B cell (primary cell): ENCODE data around the gene PAPSS2. TPM values are rescaled to one million over a fixed set of nuclear protein-coding genes. Genes with fewer than 3 reads are reported as not detected.

Experiments
- ATAC-seq: fragments of 200-7000 bp; cut with Tn5 transposase; one replicate; pipeline ENCODE4 v1.10.0; 2021; ENCODE audit warnings: low read depth, mild to moderate bottlenecking, moderate number of reproducible peaks, moderate library complexity
- CTCF ChIA-PET: fragments of 350-600 bp; sonication (Branson Sonifier 250); formaldehyde crosslinking; loops from one replicate; lab custom pipeline; 2021; ENCODE audit warnings: antibody characterized with exemption, inconsistent platforms; lab: Charles Lee
- POLR2A ChIA-PET: fragments of 350-600 bp; sonication (Branson Sonifier 250); formaldehyde crosslinking; loops from one replicate; lab custom pipeline; 2021; ENCODE audit warnings: antibody characterized with exemption; lab: Charles Lee
- DNase-seq: peaks from one replicate; pipeline ENCODE4 v3.0.0; 2013
- H2AFZ ChIP-seq: 2 replicates; pipeline ENCODE4 v1.6.1; 2012; ENCODE audit warnings: mild to moderate bottlenecking, low read depth, low read length; ENCODE audit not compliant: insufficient read depth, poor library complexity, severe bottlenecking
- H3K27ac ChIP-seq, 2 donors: 1 replicate in 1 of 2; 2 replicates in 1 of 2; pipeline ENCODE4 v1.5.1; 2012 to 2013; ENCODE audit warnings: low read length in 2 of 2, mild to moderate bottlenecking in 2 of 2, moderate library complexity in 1 of 2
- H3K27me3 ChIP-seq, 4 experiments: fragments of 200-600 bp in 1 of 4; sonication (generic) in 1 of 4; replicated peaks in 1 of 4; 1 replicate in 2 of 4; 2 replicates in 2 of 4; pipeline versions ENCODE4 v1.6.1 to v1.7.0; 2013 to 2016; ENCODE audit warnings: low read length in 3 of 4, mild to moderate bottlenecking in 2 of 4, mixed read lengths in 1 of 4, moderate library complexity in 1 of 4; ENCODE audit not compliant: insufficient read depth in 4 of 4, control insufficient read depth in 3 of 4; ENCODE audit errors: control extremely low read depth in 1 of 4
- H3K36me3 ChIP-seq, 2 experiments: replicated peaks in 1 of 2; 1 replicate in 1 of 2; 2 replicates in 1 of 2; pipeline versions ENCODE4 v1.6.1 to v1.7.1; 2013; ENCODE audit warnings: low read length in 1 of 2; ENCODE audit not compliant: insufficient read depth in 2 of 2, control insufficient read depth in 1 of 2; ENCODE audit errors: control extremely low read depth in 1 of 2, extremely low read depth in 1 of 2
- H3K4me1 ChIP-seq, 2 donors: fragments of 200-600 bp in 1 of 2; sonication (generic) in 1 of 2; 1 replicate in 1 of 2; 2 replicates in 1 of 2; pipeline versions ENCODE4 v1.5.1 to v1.6.1; 2013 to 2017; ENCODE audit warnings: low read length in 2 of 2; ENCODE audit not compliant: control insufficient read depth in 2 of 2, insufficient read depth in 2 of 2
- H3K4me2 ChIP-seq: replicated peaks from 2 replicates; pipeline ENCODE3; 2012; ENCODE audit warnings: mild to moderate bottlenecking, low read depth, low read length; ENCODE audit not compliant: poor library complexity, severe bottlenecking
- H3K4me3 ChIP-seq, 5 experiments: fragments of 200-600 bp in 1 of 5; sonication (generic) in 1 of 5; 1 replicate in 3 of 5; 2 replicates in 2 of 5; pipeline versions ENCODE4 v1.5.1 to v1.7.0; 2011 to 2016; ENCODE audit warnings: low read length in 4 of 5, mild to moderate bottlenecking in 4 of 5, low read depth in 2 of 5, control low read depth in 1 of 5, moderate library complexity in 1 of 5; ENCODE audit not compliant: insufficient read depth in 1 of 5; ENCODE audit errors: control extremely low read depth in 1 of 5, extremely low read depth in 1 of 5
- H3K79me2 ChIP-seq: fragments of 200-600 bp; sonication (generic); one replicate; pipeline ENCODE4 v1.6.0; 2016; ENCODE audit warnings: low read length; ENCODE audit not compliant: control insufficient read depth, insufficient read depth
- H3K9ac ChIP-seq: fragments of 200-600 bp; sonication (generic); 2 replicates; pipeline ENCODE4 v1.6.1; 2017; ENCODE audit warnings: mild to moderate bottlenecking, low read length, moderate library complexity
- H3K9me3 ChIP-seq, 3 donors: one replicate each; pipeline versions ENCODE4 v1.6.1 to v1.7.1; 2013; ENCODE audit warnings: low read length in 2 of 3; ENCODE audit not compliant: control insufficient read depth in 2 of 3, insufficient read depth in 1 of 3; ENCODE audit errors: control extremely low read depth in 1 of 3
- H4K20me1 ChIP-seq: 2 replicates; pipeline ENCODE4 v1.6.0; 2012; ENCODE audit warnings: mild to moderate bottlenecking, low read length; ENCODE audit not compliant: insufficient read depth, control insufficient read depth, poor library complexity, severe bottlenecking
- H3K27ac Mint-ChIP-seq: one replicate; pipeline ENCODE4 v1.8.0; 2021; ENCODE audit warnings: mixed read lengths
- H3K27me3 Mint-ChIP-seq: one replicate; pipeline ENCODE4 v1.8.0; 2021; ENCODE audit warnings: mixed read lengths
- H3K4me1 Mint-ChIP-seq: one replicate; pipeline ENCODE4 v1.8.0; 2021; ENCODE audit warnings: mixed read lengths
- H3K4me3 Mint-ChIP-seq: one replicate; pipeline ENCODE4 v1.8.0; 2021; ENCODE audit warnings: mixed read lengths
- H3K9me3 Mint-ChIP-seq: one replicate; pipeline ENCODE4 v1.8.0; 2022; ENCODE audit warnings: mixed read lengths; ENCODE audit not compliant: insufficient read depth
- EZH2 ChIP-seq: IDR thresholded peaks from 2 replicates; pipeline ENCODE4 v1.6.1; 2012; ENCODE audit warnings: borderline replicate concordance, low read depth, mild to moderate bottlenecking, moderate library complexity, low read length; ENCODE audit not compliant: insufficient read depth, poor library complexity, severe bottlenecking
- WGBS: methylation state at CpG from one replicate; pipeline ENCODE4 v1.1.5; 2013; ENCODE audit warnings: missing lambda C conversion rate; ENCODE audit not compliant: insufficient coverage; 5-methylcytosine and 5-hydroxymethylcytosine counted together
- intact Hi-C: fragments of 100-400 bp; cut with micrococcal nuclease; formaldehyde crosslinking; loops from one replicate; pipeline ENCODE4 v1.10.0; 2022
- polyA plus RNA-seq: library from polyadenylated mRNA; depleted of rRNA; stranded (reverse); fragments of >200 nt; gene quantifications from 2 replicates; pipeline ENCODE4 v1.2.3, GENCODE V29; 2012
- total RNA-seq, 2 donors: library from RNA; stranded (reverse); fragments of 120-200 nt in 1 of 2; gene quantifications; 1 replicate in 1 of 2; 2 replicates in 1 of 2; pipeline versions ENCODE4 v1.2.3 to v1.2.4, GENCODE V29; 2013 to 2022
- TF ChIP-seq, protein P1 (sequence below): fragments of 200-600 bp; IDR thresholded peaks from one replicate; pipeline ENCODE4 v1.8.0; 2022; ENCODE audit warnings: antibody characterized with exemption, mild to moderate bottlenecking

Gene PAPSS2
- total and polyA plus RNA-seq, 2 donors (not counting 1 experiment from before 2014, with no cell fraction given) = not detected

GRCh38 chr10:87677595-87677994 is 17.9 kb downstream of the PAPSS2 start:
- H3K4me3 ChIP-seq = no peak overlapping the region
- peaks cover 0 to 3% (median 0%) of the 10 kb centered on the region in 4 experiments for H3K27me3 ChIP-seq
- no peak for TF ChIP-seq EZH2
- TF ChIP-seq, protein P1, sequence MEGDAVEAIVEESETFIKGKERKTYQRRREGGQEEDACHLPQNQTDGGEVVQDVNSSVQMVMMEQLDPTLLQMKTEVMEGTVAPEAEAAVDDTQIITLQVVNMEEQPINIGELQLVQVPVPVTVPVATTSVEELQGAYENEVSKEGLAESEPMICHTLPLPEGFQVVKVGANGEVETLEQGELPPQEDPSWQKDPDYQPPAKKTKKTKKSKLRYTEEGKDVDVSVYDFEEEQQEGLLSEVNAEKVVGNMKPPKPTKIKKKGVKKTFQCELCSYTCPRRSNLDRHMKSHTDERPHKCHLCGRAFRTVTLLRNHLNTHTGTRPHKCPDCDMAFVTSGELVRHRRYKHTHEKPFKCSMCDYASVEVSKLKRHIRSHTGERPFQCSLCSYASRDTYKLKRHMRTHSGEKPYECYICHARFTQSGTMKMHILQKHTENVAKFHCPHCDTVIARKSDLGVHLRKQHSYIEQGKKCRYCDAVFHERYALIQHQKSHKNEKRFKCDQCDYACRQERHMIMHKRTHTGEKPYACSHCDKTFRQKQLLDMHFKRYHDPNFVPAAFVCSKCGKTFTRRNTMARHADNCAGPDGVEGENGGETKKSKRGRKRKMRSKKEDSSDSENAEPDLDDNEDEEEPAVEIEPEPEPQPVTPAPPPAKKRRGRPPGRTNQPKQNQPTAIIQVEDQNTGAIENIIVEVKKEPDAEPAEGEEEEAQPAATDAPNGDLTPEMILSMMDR = no peak
- no peaks in the 10 kb centered on the region for H3K4me1 ChIP-seq
- ATAC-seq (no peak), DNase-seq (no peak)
- H3K27ac ChIP-seq = no peak overlapping the region
- no peaks in the 10 kb centered on the region for H4K20me1 ChIP-seq
- CTCF ChIA-PET = no interaction called here
- H3K27ac Mint-ChIP-seq = no peak overlapping the region
- H3K27me3 Mint-ChIP-seq = peaks cover 23% of the 10 kb centered on the region
- no peak overlapping the region for H2AFZ ChIP-seq
- no peaks in the 10 kb centered on the region for H3K9me3 ChIP-seq
- intact Hi-C loops = no loop called here
- no peaks in the 10 kb centered on the region for H3K36me3 ChIP-seq
- H3K9me3 Mint-ChIP-seq = no peaks in the 10 kb centered on the region
- POLR2A ChIA-PET = no interaction called here
- no peaks in the 10 kb centered on the region for H3K79me2 ChIP-seq
- no peaks in the 10 kb centered on the region for H3K4me1 Mint-ChIP-seq
- whole genome bisulfite sequencing = no CpG with 5 or more reads among the region's 1 CpG
- no peak overlapping the region for H3K4me3 Mint-ChIP-seq
- H3K4me2 ChIP-seq = no peak overlapping the region
- no peak overlapping the region for H3K9ac ChIP-seq

DNA sequence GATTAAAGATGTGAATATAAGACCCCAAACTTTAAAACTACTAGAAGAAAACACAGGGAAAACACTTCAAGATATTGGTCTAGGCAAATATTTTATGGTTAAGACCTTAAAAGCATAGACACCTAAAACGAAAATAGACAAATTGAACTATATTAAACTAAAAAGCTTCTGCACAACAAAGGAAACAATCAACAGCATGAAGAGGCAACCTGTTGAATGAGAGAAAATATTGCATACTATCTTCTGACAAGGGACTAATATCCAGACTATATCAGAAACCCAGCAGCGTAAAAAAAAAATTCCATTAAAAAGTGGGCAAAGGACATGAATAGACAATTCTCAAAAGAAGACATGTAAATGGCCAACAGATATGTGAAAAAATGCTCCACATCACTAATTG is 18.6 kb downstream of the PAPSS2 start:
- Histone ChIP-seq H3K4me1 (no peaks in the 10 kb centered on the region), H3K9ac (no peak overlapping the region), H3K36me3 (no peaks in the 10 kb centered on the region), H3K27me3 (peaks cover 0 to 3% (median under 1%) of the 10 kb centered on the region in 4 experiments), H3K27ac (no peak overlapping the region), H2AFZ (no peak overlapping the region), H3K4me3 (no peak overlapping the region), H3K79me2 (no peaks in the 10 kb centered on the region), H3K9me3 (no peaks in the 10 kb centered on the region), H4K20me1 (no peaks in the 10 kb centered on the region), H3K4me2 (no peak overlapping the region)
- intact Hi-C loops = no loop called here
- no peak overlapping the region for H3K27ac Mint-ChIP-seq
- TF ChIP-seq EZH2 = no peak
- TF ChIP-seq, protein P1 = no peak
- WGBS = no CpG with 5 or more reads among the region's 2 CpGs
- POLR2A ChIA-PET = no interaction called here
- CTCF ChIA-PET = no interaction called here
- DNase-seq (no peak), ATAC-seq (no peak)
- no peaks in the 10 kb centered on the region for H3K4me1 Mint-ChIP-seq
- no peaks in the 10 kb centered on the region for H3K9me3 Mint-ChIP-seq
- peaks cover 23% of the 10 kb centered on the region for H3K27me3 Mint-ChIP-seq
- H3K4me3 Mint-ChIP-seq = no peak overlapping the region
